Gastrocnemius medialis (tissue), 4 donors: ENCODE measurements around the gene DCAF8. TPM values are rescaled to one million over a fixed set of nuclear protein-coding genes. Genes with fewer than 3 reads are reported as not detected.

Experiments used
- ATAC-seq, 2 donors: fragments of 150-250 bp; one replicate each; pipeline ENCODE4 v1.9.1; 2016
- DNase-seq, 2 donors: peaks; one replicate each; pipeline ENCODE4 v3.0.0-alpha.2; 2019
- H3K27ac ChIP-seq, 4 donors: fragments of 200-600 bp; sonication (generic); 1 replicate in 1 of 4; 2 replicates in 3 of 4; pipeline ENCODE4 v1.5.1; 2016 to 2018; ENCODE audit warnings: mild to moderate bottlenecking in 2 of 4, moderate library complexity in 1 of 4
- H3K27me3 ChIP-seq, 3 donors: fragments of 200-600 bp; sonication (generic) in 2 of 3; 1 replicate in 1 of 3; 2 replicates in 2 of 3; pipeline versions ENCODE4 v1.5.1 to v1.6.0; 2016 to 2019; ENCODE audit warnings: mild to moderate bottlenecking in 1 of 3, moderate library complexity in 1 of 3
- H3K36me3 ChIP-seq, 2 donors: fragments of 200-600 bp; sonication (generic) in 1 of 2; one replicate each; pipeline ENCODE4 v1.5.1; 2017 to 2018
- H3K4me1 ChIP-seq, 2 donors: fragments of 200-600 bp; sonication (generic) in 1 of 2; one replicate each; pipeline ENCODE4 v1.5.1; 2016 to 2017; ENCODE audit warnings: mild to moderate bottlenecking in 2 of 2
- H3K4me3 ChIP-seq, 4 donors: fragments of 200-600 bp; sonication (generic) in 3 of 4; 1 replicate in 1 of 4; 2 replicates in 3 of 4; pipeline ENCODE4 v1.5.1; 2016 to 2019; ENCODE audit warnings: mild to moderate bottlenecking in 2 of 4
- H3K9me3 ChIP-seq, 3 donors: fragments of 200-600 bp; sonication (generic) in 2 of 3; 1 replicate in 1 of 3; 2 replicates in 2 of 3; pipeline ENCODE4 v1.5.1; 2016 to 2019
- POLR2A ChIP-seq, 2 donors: fragments of 450-650 bp; IDR thresholded peaks; one replicate each; pipeline ENCODE4 v1.6.1; 2017; ENCODE audit warnings: antibody characterized with exemption in 2 of 2, mild to moderate bottlenecking in 2 of 2, moderate library complexity in 2 of 2
- in situ Hi-C, 4 donors: fragments of 200-750 bp; cut with MboI; loops; one replicate each; pipeline versions ENCODE4 v1.15.0 to v1.8.0; 2017; ENCODE audit warnings: low sequenced_read_pairs in 4 of 4
- intact Hi-C: fragments of 100-400 bp; cut with DNase I; formaldehyde crosslinking; loops from one replicate; pipeline ENCODE4 v1.15.1; 2023; ENCODE audit warnings: low total_unique reads
- total RNA-seq, 4 donors: library from RNA; depleted of rRNA; stranded (reverse); fragments of >200 nt; gene quantifications; one replicate each; pipeline versions ENCODE4 v1.1.0 to v1.2.3, GENCODE V29; 2016
- TF ChIP-seq, protein P1 (sequence below), 5 experiments: fragments of 450-650 bp in 3 of 5; fragments of 200-600 bp in 2 of 5; sonication (generic) in 2 of 5; IDR thresholded peaks in 4 of 5; conservative IDR thresholded peaks in 1 of 5; 1 replicate in 4 of 5; 2 replicates in 1 of 5; pipeline ENCODE4 v1.5.1; 2016 to 2019; ENCODE audit warnings: antibody characterized with exemption in 5 of 5, mild to moderate bottlenecking in 3 of 5, moderate library complexity in 3 of 5

Gene DCAF8
- total RNA-seq, 4 donors from 2014 or later = 170 to 208 (median 196) TPM

DNA sequence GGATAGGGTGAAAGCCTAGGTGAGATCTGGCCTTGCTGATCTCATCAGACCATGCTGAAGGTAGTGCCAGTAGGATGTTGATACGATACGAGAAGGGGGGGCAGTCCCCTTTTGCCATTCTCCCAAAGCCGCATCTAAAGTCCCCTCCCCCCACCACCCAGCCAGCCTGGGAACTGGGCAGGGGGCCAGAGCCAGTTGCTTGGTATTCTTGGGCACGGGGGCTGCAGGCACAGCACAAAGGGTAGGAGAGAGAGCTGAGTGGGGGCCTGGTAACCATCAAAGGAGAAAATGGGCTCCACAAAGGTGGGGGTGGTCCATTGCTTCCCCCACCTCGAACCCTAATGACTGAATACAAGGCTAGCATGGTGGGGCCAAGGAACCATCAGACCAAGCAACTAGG lies 51.8 kb downstream of the DCAF8 start:
- in situ Hi-C loops = no loop called here
- TF ChIP-seq POLR2A (IDR thresholded peaks at IDR 0.05) = no peak
- TF ChIP-seq, protein P1, sequence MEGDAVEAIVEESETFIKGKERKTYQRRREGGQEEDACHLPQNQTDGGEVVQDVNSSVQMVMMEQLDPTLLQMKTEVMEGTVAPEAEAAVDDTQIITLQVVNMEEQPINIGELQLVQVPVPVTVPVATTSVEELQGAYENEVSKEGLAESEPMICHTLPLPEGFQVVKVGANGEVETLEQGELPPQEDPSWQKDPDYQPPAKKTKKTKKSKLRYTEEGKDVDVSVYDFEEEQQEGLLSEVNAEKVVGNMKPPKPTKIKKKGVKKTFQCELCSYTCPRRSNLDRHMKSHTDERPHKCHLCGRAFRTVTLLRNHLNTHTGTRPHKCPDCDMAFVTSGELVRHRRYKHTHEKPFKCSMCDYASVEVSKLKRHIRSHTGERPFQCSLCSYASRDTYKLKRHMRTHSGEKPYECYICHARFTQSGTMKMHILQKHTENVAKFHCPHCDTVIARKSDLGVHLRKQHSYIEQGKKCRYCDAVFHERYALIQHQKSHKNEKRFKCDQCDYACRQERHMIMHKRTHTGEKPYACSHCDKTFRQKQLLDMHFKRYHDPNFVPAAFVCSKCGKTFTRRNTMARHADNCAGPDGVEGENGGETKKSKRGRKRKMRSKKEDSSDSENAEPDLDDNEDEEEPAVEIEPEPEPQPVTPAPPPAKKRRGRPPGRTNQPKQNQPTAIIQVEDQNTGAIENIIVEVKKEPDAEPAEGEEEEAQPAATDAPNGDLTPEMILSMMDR (IDR thresholded peaks at IDR 0.05 in 4 of 5, conservative IDR thresholded peaks at IDR 0.05 in 1 of 5) = no peak
- Histone ChIP-seq H3K27ac (peak overlapping the region; percentile 66 to 93 (median 90)), H3K27me3 (no peaks in the 10 kb centered on the region), H3K4me3 (no peak overlapping the region), H3K4me1 (peaks cover 31 to 56% of the 10 kb centered on the region in 2 donors), H3K36me3 (peaks cover 0 to 47% of the 10 kb centered on the region in 2 donors), H3K9me3 (no peaks in the 10 kb centered on the region)
- DNase-seq (no peak), ATAC-seq (no peak)
- intact Hi-C loops = no loop called here

DNA sequence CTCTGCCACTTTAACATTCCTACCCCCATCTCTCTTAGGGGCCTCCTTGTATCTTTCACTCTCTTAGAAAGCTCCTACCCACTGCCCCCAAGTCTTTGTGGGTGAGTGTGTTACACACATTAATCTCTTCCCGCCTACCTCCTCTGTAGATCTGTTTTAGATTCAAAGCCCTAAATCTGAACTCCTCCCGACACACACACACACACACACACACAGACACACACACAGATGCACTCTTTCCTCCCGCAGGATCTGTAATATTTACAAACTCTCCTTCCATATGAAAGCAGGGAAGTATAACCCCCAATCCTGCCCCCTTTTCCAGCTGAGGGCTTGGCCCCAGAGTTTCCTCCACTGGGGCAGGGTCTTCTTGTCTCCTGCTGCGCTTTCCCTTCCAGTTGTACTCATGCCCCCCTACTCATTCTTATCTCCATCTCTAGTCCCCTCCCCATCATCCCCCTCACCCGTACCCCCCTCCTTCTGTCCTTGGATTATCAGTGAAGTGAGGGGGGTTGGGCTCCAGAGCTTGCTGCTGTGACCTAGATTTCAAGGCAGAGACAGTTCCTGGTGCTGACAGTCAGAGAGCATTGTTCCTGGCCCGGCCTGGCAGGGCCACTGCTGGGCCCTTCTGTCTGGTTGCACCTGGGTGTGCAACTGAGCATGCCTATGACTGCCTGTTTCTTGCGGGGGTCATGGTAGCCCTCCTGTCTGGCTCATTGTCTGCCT lies 52.9 kb downstream of the DCAF8 start:
- in situ Hi-C loops = no loop called here
- no peak for DNase-seq
- TF ChIP-seq POLR2A (IDR thresholded peaks at IDR 0.05) = no peak
- TF ChIP-seq, protein P1 (IDR thresholded peaks at IDR 0.05 in 4 of 5, conservative IDR thresholded peaks at IDR 0.05 in 1 of 5) = no peak
- H3K27me3 ChIP-seq = no peaks in the 10 kb centered on the region
- H3K4me1 ChIP-seq = peaks cover 38 to 61% of the 10 kb centered on the region in 2 donors
- peak; percentile 27 to 30 for ATAC-seq
- intact Hi-C loops = loop anchor here (2.0 to 5.0 kb wide), 2 partner anchors 17 to 107 kb away; no protein-coding TSS in a partner anchor
- H3K4me3 ChIP-seq = no peak overlapping the region
- peak overlapping the region; percentile 66 to 93 (median 90) for H3K27ac ChIP-seq
- H3K36me3 ChIP-seq = peaks cover 0 to 36% of the 10 kb centered on the region in 2 donors
- H3K9me3 ChIP-seq = no peaks in the 10 kb centered on the region

DNA sequence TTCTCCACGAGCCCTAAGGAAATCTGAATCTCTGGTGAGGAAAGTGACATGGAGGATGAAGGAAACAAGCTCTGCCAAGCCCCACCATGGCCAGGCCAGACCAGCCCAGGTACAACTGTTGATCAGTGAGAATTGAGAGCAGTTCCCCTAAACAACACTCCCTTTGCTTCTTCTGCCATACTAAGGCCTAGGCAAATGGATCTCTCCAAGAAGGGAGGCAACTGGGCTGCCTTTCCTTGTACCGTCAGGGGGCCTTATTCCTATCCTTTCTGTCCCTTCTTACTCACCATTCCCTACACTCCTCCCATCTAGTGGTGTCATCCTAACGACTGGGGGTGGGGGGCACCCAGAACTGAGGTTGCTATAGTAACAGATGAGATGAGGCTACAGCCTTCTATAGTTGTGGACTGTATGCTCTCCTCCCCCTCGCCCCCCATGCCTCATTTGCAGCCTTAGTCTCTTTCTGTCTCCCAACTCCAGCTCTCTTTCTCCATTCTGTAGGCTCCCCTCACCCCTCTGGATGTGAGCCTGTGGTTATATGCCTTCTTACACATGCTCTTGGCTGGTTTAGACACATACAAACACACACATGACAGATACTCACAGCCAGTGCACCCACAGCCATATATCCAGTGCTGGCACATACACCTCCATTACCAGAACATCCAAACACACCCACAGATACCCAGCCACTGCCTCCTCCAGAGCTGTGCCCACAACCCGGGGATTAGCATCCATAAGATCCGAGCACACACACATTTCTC lies 53.6 kb downstream of the DCAF8 start:
- H3K27me3 ChIP-seq = no peaks in the 10 kb centered on the region
- H3K4me3 ChIP-seq = no peak overlapping the region
- DNase-seq (no peak), ATAC-seq (no peak)
- in situ Hi-C loops = no loop called here
- peaks cover 0 to 28% of the 10 kb centered on the region in 2 donors for H3K36me3 ChIP-seq
- H3K4me1 ChIP-seq = peaks cover 41 to 68% of the 10 kb centered on the region in 2 donors
- intact Hi-C loops = loop anchor here (2.0 to 5.0 kb wide), 2 partner anchors 16 to 106 kb away; no protein-coding TSS in a partner anchor
- no peak for TF ChIP-seq POLR2A (IDR thresholded peaks at IDR 0.05)
- TF ChIP-seq, protein P1 (IDR thresholded peaks at IDR 0.05 in 4 of 5, conservative IDR thresholded peaks at IDR 0.05 in 1 of 5) = no peak
- H3K9me3 ChIP-seq = no peaks in the 10 kb centered on the region
- peak overlapping the region; percentile 84 to 93 (median 90) for H3K27ac ChIP-seq

DNA sequence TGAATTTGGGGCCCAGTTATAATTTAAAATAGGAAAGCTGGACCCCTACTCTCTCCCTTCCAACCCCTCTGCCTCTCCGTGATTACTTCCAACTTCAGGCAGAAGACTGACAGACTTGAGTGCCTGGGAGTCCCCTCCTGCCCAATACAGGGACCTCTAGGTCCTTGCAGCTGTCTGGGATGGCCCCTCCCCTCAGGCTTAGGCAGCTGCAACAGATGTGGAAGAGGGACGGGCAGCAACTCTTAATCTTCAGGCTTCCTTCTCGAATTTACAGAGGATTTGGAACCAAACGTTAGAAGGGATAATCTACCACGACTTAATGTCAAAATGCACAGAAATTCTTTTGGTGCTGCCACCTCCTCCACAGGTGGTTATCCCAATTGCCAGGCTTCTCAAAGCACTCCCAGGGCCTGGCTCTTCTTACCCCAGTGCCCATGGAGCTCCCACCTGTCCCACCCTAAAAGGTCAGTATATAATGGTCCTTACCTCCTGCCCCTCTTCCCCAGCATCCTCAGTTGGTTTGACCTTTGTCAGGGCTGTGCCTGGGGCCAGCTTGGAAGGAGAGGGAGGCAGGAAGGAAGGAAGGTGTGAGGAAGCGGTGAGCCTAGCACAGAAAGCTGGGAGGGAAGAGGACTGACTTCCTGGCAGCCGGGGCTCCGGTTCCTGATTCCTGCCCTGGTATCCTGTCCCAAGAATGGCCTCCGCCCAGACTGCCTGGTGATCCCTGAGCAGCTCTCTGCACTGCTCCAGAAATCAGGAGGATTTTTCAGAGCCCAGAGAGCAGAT lies 54.4 kb downstream of the DCAF8 start:
- no peak for TF ChIP-seq POLR2A (IDR thresholded peaks at IDR 0.05)
- TF ChIP-seq, protein P1 (IDR thresholded peaks at IDR 0.05 in 4 of 5, conservative IDR thresholded peaks at IDR 0.05 in 1 of 5) = no peak
- intact Hi-C loops = loop anchor here (2.0 to 5.0 kb wide), 2 partner anchors 15 to 106 kb away; no protein-coding TSS in a partner anchor
- no peak overlapping the region for H3K4me3 ChIP-seq
- no peak for ATAC-seq
- no peaks in the 10 kb centered on the region for H3K27me3 ChIP-seq
- in situ Hi-C loops = no loop called here
- no peaks in the 10 kb centered on the region for H3K9me3 ChIP-seq
- H3K27ac ChIP-seq = peak overlapping the region; percentile 84 to 93 (median 90)
- peaks cover 41 to 68% of the 10 kb centered on the region in 2 donors for H3K4me1 ChIP-seq
- DNase-seq = no peak
- H3K36me3 ChIP-seq = peaks cover 0 to 21% of the 10 kb centered on the region in 2 donors
